Measurements from ENCODE around the gene SGSH. TPM values are rescaled to one million over a fixed set of nuclear protein-coding genes. Genes with fewer than 3 reads are reported as not detected.

SGSH gene
- total and polyA plus RNA-seq, 3 donors from 2014 or later, result 19.8 to 50.3 (median 29.7) TPM

GRCh38 chr17:80191865-80192661, 28.1 kb downstream of the SGSH start:
- Histone ChIP-seq H3K4me1 (peaks cover 3% of the 10 kb centered on the region), H3K27me3 (no peaks in the 10 kb centered on the region), H3K4me3 (no peak overlapping the region), H3K36me3 (ENCODE audit: low read depth, missing control alignments) (no peaks in the 10 kb centered on the region), H3K27ac (no peak overlapping the region), H3K9me3 (no peaks in the 10 kb centered on the region)
- DNase-seq, result no peak
- no peak for TF ChIP-seq POLR2A (IDR thresholded peaks at IDR 0.05)
- TF ChIP-seq, protein P1, sequence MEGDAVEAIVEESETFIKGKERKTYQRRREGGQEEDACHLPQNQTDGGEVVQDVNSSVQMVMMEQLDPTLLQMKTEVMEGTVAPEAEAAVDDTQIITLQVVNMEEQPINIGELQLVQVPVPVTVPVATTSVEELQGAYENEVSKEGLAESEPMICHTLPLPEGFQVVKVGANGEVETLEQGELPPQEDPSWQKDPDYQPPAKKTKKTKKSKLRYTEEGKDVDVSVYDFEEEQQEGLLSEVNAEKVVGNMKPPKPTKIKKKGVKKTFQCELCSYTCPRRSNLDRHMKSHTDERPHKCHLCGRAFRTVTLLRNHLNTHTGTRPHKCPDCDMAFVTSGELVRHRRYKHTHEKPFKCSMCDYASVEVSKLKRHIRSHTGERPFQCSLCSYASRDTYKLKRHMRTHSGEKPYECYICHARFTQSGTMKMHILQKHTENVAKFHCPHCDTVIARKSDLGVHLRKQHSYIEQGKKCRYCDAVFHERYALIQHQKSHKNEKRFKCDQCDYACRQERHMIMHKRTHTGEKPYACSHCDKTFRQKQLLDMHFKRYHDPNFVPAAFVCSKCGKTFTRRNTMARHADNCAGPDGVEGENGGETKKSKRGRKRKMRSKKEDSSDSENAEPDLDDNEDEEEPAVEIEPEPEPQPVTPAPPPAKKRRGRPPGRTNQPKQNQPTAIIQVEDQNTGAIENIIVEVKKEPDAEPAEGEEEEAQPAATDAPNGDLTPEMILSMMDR (IDR thresholded peaks at IDR 0.05), result no peak
- intact Hi-C loops (cut with DNase I; ENCODE audit: low total_unique reads), result no loop called here
- WGBS, 2 donors, result 61 to 78% methylated on average over 25 to 29 of the region's 29 CpGs

- Histone ChIP-seq H3K9me3 (no peaks in the 10 kb centered on the region), H3K36me3 (ENCODE audit: low read depth, missing control alignments) (no peaks in the 10 kb centered on the region), H3K27me3 (no peaks in the 10 kb centered on the region), H3K4me3 (no peak overlapping the region), H3K4me1 (peaks cover 3% of the 10 kb centered on the region), H3K27ac (no peak overlapping the region)
- TF ChIP-seq, protein P1 (IDR thresholded peaks at IDR 0.05), result no peak
- no peak for TF ChIP-seq POLR2A (IDR thresholded peaks at IDR 0.05)
- 91 to 96% methylated on average over 4 to 20 of the region's 20 CpGs for WGBS, 2 donors
- DNase-seq, result no peak
- intact Hi-C loops (cut with DNase I; ENCODE audit: low total_unique reads), result no loop called here
Measured at GRCh38 chr17:80191192-80191591, 28.9 kb downstream of the SGSH start.

GRCh38 chr17:80190716-80191115, 29.4 kb downstream of the SGSH start:
- intact Hi-C loops (cut with DNase I; ENCODE audit: low total_unique reads), result no loop called here
- TF ChIP-seq, protein P1 (IDR thresholded peaks at IDR 0.05), result no peak
- TF ChIP-seq POLR2A (IDR thresholded peaks at IDR 0.05), result no peak
- no peak overlapping the region for H3K27ac ChIP-seq
- no peaks in the 10 kb centered on the region for H3K27me3 ChIP-seq
- no peaks in the 10 kb centered on the region for H3K9me3 ChIP-seq
- peaks cover 3% of the 10 kb centered on the region for H3K4me1 ChIP-seq
- H3K36me3 ChIP-seq (ENCODE audit: low read depth, missing control alignments), result no peaks in the 10 kb centered on the region
- no peak overlapping the region for H3K4me3 ChIP-seq
- DNase-seq, result no peak
- WGBS, 2 donors, result 93 to 98% methylated on average over 10 of the region's 10 CpGs

DNA sequence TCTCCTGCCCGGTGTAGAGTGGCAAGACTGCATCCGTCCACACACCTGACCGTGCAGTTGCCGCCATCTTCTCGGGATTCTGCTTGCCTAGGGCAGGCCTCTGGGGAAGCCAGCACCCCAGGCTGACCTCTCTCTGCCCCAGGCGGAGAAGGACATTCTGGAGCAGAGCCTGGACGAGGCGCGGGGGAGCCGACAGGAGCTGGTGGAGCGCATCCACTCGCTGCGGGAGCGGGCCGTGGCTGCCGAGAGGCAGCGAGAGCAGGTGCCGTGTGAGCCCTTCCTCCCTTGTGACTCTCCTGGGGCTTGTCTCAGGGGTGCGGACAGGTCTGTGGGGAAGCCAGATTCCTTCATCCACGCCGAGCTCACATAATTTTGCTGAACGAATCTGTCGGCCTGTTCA, 30.5 kb downstream of the SGSH start:
- Histone ChIP-seq H3K27ac (no peak overlapping the region), H3K4me3 (no peak overlapping the region), H3K27me3 (no peaks in the 10 kb centered on the region), H3K36me3 (ENCODE audit: low read depth, missing control alignments) (no peaks in the 10 kb centered on the region), H3K9me3 (no peaks in the 10 kb centered on the region), H3K4me1 (peaks cover 3% of the 10 kb centered on the region)
- no peak for TF ChIP-seq POLR2A (IDR thresholded peaks at IDR 0.05)
- TF ChIP-seq, protein P1 (IDR thresholded peaks at IDR 0.05), result no peak
- WGBS, 2 donors, result 76 to 91% methylated on average over 11 to 23 of the region's 23 CpGs
- intact Hi-C loops (cut with DNase I; ENCODE audit: low total_unique reads), result no loop called here
- DNase-seq, result no peak

GRCh38 chr17:80187515-80187941, 32.6 kb downstream of the SGSH start:
- peaks cover 3% of the 10 kb centered on the region for H3K4me1 ChIP-seq
- no peaks in the 10 kb centered on the region for H3K9me3 ChIP-seq
- intact Hi-C loops (cut with DNase I; ENCODE audit: low total_unique reads), result no loop called here
- 51 to 63% methylated on average over 9 to 18 of the region's 18 CpGs for WGBS, 2 donors
- H3K27me3 ChIP-seq, result no peaks in the 10 kb centered on the region
- peak; percentile 58 for DNase-seq
- no peak overlapping the region for H3K4me3 ChIP-seq
- H3K27ac ChIP-seq, result no peak overlapping the region
- TF ChIP-seq, protein P1 (IDR thresholded peaks at IDR 0.05), result no peak
- TF ChIP-seq POLR2A (IDR thresholded peaks at IDR 0.05), result no peak
- no peaks in the 10 kb centered on the region for H3K36me3 ChIP-seq (ENCODE audit: low read depth, missing control alignments)

Measured in testis (tissue), 3 donors.